GM12891 (cell line): ENCODE data around the gene REEP5.

ENCODE experiments used
- DNase-seq: peaks from one replicate; pipeline ENCODE4 v3.0.0; 2011; ENCODE audit warnings: low spot score; ENCODE audit not compliant: insufficient read length
- FAIRE-seq: peaks from 2 replicates; lab custom pipeline; 2011; peaks lifted over from hg19 to GRCh38; lab: Jason Lieb, UNC
- PAX5 ChIP-seq: IDR thresholded peaks from 2 replicates; pipeline ENCODE4 v1.6.1; 2011; ENCODE audit warnings: low read length, moderate library complexity, mild to moderate bottlenecking; ENCODE audit not compliant: insufficient read depth, severe bottlenecking
- POLR2A ChIP-seq: IDR thresholded peaks from 2 replicates; pipeline ENCODE4 v1.6.1; 2011; ENCODE audit warnings: low read depth, low read length, control low read depth
- POLR2AphosphoS5 ChIP-seq: IDR thresholded peaks from 2 replicates; pipeline ENCODE4 v1.6.1; 2011; ENCODE audit warnings: low read depth, low read length, control low read depth
- POU2F2 ChIP-seq: IDR thresholded peaks from 2 replicates; pipeline ENCODE4 v1.6.1; 2011; ENCODE audit warnings: low read depth, mild to moderate bottlenecking, control low read depth, low read length, moderate library complexity
- SPI1 ChIP-seq: IDR thresholded peaks from 2 replicates; pipeline ENCODE4 v1.6.1; 2011; ENCODE audit warnings: low read depth, low read length, control low read depth
- TAF1 ChIP-seq: IDR thresholded peaks from 2 replicates; pipeline ENCODE4 v1.6.1; 2011; ENCODE audit warnings: low read depth, low read length, control low read depth

Gene REEP5

DNA sequence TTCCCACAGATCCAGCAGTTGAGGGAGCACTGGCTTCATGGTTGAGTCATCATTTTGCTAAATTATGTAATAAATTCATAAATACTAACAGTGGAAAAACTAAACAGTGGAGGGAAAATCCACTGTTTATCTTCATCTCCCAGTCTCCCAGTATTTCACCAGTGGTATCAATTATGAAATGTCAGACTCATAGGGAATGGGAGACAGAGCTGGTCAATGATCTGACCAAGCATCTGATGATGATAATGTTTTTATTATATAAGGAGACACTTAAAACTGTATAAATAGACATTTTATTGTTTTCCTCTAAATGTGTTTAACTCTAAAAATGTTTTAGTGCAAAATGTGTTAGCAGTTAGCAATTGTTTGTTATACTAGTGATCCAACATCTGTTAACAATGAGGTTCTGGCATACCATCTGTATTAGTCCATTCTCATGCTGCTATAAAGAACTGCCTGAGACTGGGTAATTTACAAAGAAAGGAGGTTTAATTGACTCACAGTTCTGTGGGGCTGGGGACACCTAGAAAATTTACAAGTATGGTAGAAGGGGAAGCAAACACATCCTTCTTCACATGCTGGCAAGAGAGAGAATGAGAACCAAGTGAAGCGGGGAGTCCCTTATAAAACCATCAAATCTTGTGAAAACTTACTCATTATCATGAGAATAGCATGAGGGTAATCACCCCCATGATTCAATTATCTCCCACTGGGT, 11.8 kb upstream of the REEP5 start:
- TF ChIP-seq POU2F2 (no peak), POLR2AphosphoS5 (no peak), SPI1 (no peak), POLR2A (no peak)
- DNase-seq (no peak), FAIRE-seq (no peak)

DNA sequence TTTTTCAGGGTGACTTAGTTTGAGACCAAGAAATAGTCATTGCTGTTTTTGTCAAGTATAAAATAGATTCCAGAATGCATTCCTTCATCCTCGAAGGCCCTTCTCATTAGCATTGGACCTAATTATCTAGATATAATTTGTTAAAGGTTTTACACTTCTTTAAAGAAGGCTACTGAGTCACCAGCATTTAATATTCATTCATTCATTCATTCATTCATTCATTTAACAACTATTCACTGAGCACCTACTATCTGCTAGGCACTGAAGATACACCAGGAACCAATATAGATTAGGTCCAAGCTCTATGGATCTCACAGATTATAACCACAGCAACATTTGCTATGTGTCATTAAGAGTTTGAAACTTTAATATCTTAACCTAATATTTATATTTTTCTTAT, 11.1 kb upstream of the REEP5 start:
- FAIRE-seq: no peak
- TF ChIP-seq TAF1 (no peak), POLR2A (no peak), POLR2AphosphoS5 (no peak), POU2F2 (no peak), SPI1 (no peak), PAX5 (no peak)
- no peak for DNase-seq

DNA sequence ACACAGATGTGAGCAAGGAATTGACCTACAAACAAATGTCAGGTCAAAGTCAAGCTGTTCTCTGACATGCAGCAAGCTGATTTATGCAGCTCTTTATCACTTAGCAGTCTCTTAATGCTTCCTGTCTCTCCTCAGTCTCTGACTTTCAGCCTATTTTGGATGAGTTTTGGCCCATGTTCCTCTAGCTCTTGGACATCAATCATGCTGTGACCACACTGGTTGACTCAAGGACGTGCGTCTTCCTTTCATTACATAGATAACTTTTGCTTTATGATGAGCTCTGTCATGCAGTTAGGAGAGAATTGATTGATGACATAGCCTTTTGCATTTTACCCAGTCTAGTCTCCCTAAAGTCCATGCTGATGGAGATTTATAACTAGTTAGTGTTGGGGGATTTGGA, 9.4 kb upstream of the REEP5 start:
- TF ChIP-seq TAF1: no peak
- TF ChIP-seq POLR2AphosphoS5: no peak
- no peak for TF ChIP-seq SPI1
- TF ChIP-seq PAX5: no peak
- FAIRE-seq (peak; percentile 78), DNase-seq (no peak)

GRCh38 chr5:112930082-112930344, 8.0 kb upstream of the REEP5 start:
- DNase-seq (no peak), FAIRE-seq (no peak)
- TF ChIP-seq SPI1 (peak; percentile 80), POLR2A (no peak)

DNA sequence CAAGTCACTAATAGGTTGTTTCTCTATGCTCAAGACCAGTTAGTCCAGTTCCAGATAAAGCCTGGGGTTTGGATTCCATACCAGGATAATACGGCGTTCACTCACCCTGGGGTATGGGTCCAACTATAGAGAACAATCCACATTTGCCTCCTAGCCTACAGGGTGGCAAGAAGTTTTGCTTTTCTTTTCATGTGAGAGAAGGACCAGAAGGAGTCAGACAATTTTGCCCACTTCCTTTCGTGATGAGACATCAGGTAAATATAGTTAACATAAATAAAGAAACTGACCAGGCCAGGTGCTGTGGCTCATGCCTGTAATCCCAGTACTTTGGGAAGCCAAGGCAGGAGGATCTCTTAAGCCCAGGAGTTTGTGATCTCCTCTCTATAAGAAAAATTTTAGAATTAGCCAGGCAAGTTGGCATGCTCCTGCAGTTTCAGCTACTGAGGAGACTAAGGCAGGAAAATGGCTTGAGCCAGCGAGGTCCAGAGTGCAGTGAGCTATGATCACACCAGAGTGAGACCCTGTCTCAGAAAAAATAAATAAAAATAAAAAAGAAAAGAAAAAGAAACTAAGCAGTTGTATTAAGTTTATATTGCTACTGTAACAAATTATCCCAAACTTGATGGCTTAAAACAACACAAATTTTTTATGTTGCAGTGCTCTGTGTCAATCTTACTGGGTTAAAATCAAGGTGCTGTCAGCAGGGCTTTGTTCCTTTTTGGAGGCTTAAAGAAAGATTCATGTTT, 7.5 kb upstream of the REEP5 start:
- DNase-seq (no peak), FAIRE-seq (peak; percentile 89)
- no peak for TF ChIP-seq POLR2AphosphoS5
- peak; percentile 51 for TF ChIP-seq SPI1

GRCh38 chr5:112923988-112924387, 2.0 kb upstream of the REEP5 start:
- no peak for DNase-seq
- TF ChIP-seq PAX5: no peak
- TF ChIP-seq POLR2AphosphoS5: no peak
- no peak for TF ChIP-seq POLR2A
- TF ChIP-seq TAF1: no peak
- TF ChIP-seq POU2F2: no peak
- TF ChIP-seq SPI1: no peak
- FAIRE-seq: peak; percentile 26

GRCh38 chr5:112923148-112923917, 1.3 kb upstream of the REEP5 start:
- DNase-seq: no peak
- TF ChIP-seq PAX5 (no peak), POLR2AphosphoS5 (no peak), SPI1 (peak; percentile 81), POU2F2 (peak; percentile 21; the same call in 1 of the 2 replicates), TAF1 (no peak), POLR2A (no peak)
- peak; percentile 93 for FAIRE-seq

GRCh38 chr5:112921026-112921832, 798 bp downstream of the REEP5 start:
- DNase-seq: peak; percentile 53
- TF ChIP-seq POU2F2 (no peak), POLR2AphosphoS5 (no peak), POLR2A (no peak), TAF1 (no peak), PAX5 (no peak), SPI1 (no peak)
- no peak for FAIRE-seq

- DNase-seq (no peak), FAIRE-seq (no peak)
- no peak for TF ChIP-seq POLR2A
- no peak for TF ChIP-seq TAF1
- no peak for TF ChIP-seq PAX5
- TF ChIP-seq POU2F2: no peak
- TF ChIP-seq POLR2AphosphoS5: no peak
- TF ChIP-seq SPI1: no peak
These were observed 2.1 kb downstream of the REEP5 start for GRCh38 chr5:112919972-112920371.
